Measurements from ENCODE around the gene CUZD1.

CUZD1 gene

DNA sequence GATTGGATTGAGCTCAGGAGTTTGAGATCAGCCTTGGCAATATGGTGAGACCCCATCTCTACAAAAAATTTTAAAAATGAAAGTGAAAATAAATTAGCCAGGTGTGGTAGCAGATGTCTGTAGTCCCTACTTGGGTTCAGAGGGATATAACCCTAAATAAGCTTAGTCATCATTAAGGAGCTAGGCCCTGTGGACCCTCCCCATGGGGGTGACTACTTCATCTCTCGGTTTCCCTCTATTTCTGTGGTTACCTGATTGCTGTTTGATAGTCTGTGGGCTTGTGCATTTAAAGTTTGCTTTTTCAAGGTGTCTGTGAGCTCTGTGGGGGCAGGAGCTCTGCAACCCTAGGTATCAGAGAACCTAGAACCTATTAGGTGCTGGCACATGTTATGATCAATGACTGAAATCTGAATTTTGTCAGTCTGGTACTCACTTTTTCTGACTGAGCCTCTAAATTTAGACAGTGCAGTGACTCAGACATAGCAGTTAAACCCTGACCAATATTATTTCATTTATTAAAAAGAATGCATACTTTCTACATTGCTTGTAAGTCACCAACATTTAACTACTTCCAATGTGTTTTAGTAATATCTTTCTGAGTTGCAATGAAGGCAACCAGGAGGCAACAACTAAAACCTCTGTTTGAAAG, 8.1 kb upstream of the CUZD1 start:
- no peak for DNase-seq

DNA sequence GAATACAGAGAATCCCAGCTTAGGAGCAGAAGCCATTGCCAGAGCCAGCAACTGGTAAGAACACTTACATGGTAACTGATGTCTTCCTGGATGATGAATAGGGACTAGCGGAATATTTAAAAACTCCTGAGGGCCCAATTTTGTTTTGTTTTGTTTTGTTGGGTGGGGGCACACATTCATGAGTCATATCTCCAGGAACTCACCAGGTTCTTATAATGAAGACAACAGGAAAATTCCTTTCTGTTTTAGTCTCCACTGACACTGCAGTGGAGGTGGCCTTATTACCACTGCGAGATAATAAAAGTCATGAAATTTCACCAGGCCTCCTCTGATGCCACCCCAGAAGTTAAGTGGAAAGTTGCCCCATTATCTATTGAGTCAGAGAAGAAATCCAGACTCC, 6.6 kb upstream of the CUZD1 start:
- no peak for DNase-seq

DNA sequence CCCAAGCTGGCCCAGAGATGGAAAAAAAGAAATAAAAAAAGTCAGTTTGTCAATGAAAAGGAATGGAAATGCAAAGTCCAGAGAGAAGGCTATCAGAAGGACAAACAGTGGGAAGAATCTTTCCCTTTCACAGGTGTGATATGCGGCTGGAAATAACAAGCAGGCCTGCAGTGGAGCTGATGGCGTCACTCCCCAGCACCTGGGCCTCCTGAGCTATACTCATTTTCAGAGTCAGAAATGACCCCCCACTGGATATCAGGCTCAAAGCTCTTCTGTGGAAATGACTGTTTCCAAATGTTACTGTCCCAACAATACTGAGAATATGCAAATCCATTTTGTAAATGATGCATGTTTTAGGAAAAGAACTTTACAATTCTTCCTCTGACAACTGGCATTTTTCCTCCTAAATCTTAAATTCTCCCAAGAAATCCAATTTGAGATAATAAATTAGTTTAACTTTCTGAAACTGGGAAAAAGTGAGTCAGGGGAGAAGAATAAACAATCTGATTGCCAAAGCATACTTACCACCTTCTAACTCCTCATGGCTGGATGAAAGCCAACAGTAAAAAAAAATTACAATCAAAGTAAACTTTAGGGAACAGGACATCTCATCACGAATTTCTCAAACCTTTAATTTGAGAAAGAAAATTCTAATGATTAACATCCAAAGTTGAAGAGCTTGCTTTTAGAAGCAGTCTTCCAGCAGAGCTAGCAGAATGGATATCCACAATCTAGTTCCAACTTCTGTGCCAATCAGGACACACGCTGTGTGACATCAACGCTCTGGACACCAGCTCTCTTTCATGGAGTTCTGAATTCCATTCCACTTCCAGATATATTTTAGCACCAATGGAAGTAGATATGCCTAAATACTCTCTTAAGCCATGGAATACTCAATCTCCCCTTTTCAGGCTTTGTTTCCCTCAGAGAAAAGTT, 5.3 kb upstream of the CUZD1 start:
- DNase-seq: no peak

DNA sequence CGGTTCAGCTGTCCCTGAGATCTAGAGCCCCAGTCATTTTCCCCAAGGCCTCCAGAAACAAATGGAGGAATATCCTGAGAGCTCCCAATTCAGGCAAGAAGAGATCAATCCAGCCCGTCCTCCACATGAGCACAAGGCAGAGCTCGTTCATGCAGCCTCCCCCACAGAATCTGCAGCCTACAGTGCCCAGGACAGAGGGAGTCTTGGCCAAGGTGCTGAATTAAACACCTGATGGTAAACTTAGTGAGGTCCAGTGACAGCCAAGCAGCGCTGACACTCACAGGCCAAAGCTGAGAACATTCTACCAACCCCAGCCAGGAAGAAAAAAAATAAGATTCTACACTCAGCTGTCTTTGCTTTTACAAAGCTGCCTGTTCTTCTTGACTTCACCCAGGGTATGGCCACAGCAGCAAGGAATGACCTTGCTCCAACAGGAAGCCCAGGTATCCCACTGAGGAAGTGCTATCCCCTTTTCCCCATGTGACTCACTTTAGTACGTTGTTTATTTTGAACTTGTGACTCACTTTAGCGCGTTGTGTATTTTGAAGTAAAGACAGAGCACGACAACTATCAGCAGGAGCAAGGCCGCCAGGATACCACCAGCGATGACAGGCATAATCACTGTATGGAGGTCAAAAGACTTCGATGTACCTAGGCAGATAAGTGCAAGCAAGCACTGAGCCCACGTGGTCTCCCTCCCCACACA, 4.4 kb upstream of the CUZD1 start:
- DNase-seq: no peak

DNA sequence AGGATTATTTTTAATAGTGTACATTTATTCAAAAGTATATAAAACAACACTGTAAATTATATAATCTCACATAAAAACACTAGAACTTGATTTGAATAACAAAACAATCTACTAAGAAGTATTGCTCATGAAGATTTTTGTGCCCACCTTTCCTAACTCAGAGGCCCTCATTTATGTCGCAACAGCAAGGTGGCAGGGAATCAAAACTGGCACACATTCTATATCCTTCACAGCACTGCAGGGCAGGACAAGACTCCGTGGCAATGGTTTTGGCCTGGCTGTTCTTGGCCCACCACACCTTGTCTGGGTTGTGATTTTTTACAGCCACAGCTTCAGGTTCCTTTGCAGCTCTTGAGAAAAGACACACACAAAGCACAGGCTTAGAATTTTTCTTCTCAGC, 3.4 kb upstream of the CUZD1 start:
- no peak for DNase-seq

DNA sequence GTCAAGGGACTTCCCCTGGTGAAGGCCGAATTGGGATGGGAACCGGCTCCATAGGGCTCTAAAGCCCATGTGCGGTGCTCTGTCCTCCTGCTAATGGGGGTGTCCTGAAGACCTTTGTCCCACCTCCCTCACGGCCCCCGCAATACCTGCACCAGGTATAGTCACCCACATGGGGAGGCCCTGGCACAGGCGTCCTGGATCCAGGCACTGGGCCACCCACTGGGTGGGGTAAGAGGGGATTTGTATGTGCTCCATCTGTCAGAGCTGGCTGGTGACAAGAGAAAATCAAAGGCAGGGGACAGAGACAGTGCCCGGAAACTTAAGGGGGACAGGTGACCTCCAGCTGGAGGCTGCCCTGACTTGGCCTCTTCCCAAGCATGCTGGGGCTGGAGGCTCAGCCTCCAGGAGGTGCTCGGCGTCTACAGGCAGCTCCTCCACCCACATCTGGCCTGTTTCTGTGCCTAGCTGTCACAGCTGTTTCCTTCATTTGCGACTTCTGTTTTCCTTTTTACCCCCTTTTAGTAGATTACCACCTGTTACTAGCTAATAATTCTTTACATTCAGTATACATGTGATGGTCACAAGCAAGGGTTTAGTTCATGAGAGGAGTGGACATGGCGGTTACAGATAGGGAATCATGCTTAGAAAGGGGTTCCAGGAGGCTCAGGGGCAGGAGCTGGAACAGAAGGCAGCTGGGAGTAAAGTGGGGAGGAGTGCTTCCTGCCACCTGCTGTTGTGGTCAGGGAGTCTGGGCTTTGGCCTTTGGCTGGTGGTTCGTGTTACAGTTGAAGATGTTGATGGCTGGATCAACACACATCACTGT, 2.3 kb upstream of the CUZD1 start:
- no peak for DNase-seq

DNA sequence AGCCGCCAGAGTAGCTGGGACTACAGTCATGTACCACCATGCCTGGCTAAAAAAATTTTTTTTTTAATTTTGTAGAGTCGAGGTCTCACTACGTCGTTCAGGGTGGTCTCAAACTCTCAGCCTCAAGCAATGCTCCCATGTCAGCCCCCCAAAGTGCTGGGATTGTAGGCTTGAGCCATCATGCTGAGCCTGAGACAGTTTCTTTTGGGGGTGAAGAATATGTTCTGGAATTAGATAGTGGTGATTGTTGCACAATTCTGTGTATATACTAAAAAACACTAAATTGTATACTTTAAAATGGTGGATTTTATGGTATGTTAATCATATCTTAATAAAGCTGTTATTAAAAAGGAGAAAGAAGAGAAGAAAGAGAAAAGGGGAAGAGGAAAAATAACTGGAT, 1.5 kb downstream of the CUZD1 start:
- DNase-seq: no peak

DNA sequence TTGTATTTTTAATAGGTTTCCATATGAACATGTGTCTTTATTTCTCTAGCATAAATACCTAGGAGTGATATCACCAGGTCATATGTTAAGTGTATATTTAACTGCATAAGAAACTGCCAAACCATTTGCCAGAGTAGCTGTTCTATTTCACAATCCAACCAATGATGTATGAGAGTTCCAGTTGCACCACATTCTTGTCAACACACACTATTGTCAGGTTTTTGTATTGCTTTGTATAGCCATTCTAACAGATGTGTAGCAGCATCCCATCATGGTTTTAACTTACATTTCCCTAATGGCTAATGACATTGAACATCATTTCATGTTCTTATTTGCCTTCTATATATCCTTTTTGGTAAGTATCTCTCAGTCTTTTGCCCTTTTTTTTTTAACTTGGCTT, 4.1 kb downstream of the CUZD1 start:
- DNase-seq: no peak

DNA sequence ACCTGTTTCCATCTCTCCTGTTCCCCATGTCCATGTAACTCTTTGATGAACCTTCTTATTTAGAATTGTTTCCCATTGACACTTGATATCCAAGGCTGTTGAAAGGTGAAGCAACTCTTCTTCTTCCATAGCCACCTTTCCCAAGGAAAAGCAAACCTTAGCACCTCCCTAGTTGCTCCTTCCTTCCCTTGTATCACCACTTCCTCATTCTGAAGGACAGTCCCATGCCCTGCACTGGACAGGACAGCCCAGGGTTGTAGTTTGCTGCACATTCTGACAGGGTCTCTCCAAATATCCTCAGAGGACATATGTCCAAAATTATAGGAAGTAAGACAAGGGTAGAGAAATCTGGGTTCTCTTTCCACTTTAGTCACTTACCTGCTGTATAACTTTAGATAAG, 6.2 kb downstream of the CUZD1 start:
- no peak for DNase-seq

DNA sequence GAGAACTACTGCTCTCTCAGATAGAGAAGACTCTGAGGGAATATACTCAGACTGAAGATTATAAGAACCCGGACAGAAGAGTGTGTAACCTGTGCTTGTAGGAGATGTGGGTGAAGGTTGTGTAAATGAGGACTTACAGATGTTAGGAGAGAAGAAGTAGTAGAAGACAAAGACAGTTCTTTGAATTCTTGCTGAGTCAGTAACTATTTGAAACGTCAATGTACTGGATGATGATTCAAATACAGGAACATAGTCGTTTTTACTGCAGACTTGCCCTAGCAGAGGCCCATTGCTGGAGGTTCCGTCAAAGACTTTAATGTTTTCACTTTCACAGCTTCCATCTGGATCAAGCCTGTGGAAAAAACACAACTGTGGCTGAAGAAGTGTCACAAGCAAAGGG, 6.8 kb downstream of the CUZD1 start:
- no peak for DNase-seq

DNA sequence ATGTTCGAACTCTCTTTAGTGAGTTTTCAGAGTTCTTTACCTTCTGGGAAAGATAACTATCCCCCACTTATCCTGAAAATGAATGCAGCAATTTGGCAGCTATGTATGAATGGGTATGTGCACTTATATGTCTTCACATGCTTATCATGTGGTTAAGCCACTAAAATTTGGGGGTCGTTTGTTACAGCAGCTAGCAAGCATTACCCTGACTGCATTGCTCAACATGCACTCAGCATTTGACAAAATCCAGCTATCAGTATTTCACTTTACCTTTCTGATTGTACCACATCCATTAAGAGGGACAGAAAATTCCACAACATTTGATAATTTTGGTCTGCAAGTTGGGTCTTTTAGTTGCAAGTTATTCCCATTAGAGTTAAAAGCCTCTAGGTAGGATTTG, 9.7 kb downstream of the CUZD1 start:
- DNase-seq: no peak

DNA sequence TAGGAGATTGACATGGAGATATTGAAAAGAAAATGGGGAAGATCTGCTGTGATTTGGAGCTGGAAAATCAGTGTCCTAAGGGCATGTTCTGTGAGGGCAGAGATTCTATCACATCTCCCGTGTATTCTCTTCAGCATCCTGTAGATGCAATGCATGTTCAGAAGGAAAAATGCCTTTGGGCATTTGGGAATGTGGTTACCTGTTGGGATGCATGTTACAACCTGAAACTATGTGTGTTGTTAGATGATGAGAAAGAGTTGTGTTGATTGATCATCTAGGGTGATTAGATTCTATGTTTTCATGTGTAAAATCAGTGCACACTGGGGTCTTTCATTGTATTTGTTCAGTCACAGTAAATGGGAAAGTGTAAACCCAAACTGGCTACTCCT, 14.7 kb downstream of the CUZD1 start:
- no peak for DNase-seq

DNA sequence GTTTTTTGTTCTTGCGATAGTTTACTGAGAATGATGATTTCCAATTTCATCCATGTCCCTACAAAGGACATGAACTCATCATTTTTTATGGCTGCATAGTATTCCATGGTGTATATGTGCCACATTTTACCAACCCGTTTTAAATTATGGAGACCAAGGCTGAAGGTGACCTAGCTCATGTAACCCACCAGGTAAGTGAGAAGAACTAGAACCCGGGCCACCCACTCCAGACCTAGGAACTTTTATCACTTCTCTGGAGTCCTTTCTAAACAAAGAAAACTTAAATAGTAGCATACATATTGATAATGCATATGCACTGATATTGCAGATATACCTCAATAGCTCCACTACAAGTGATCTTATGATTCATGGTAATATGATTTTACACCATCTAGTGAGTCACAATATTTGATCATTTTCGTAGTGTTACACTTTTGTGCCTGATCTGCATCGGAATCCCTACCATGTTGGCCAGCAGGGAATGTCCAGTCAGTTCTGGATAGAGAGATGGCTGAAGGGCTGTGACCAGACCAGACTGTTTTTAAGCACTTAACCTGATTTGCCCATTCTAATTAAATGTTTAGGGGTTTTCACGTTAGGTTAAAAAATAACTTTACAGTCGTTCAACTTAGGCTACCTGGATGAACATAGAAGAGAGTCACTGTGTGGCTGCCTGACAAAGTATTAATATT, 15.2 kb downstream of the CUZD1 start:
- no peak for DNase-seq

DNA sequence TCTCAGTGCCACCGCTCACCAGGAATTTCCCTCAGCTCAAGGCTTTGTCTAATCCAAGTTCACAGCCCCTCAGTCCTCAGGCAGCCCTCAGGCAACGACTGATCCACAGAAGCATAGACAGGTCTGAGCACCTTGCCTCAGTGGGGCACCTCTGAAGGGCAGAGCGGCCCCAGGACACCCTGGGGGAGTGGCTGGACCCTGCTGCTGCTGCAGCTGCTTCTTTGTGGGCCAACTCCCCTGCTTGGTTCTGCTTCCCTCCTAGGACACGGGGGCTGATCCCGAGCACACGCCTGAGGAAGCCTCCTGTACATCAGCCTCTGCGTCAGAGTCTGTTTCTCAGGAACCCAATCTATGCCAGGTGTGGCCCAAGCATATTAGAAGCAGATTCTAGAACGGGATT, 16.2 kb downstream of the CUZD1 start:
- DNase-seq: no peak

DNA sequence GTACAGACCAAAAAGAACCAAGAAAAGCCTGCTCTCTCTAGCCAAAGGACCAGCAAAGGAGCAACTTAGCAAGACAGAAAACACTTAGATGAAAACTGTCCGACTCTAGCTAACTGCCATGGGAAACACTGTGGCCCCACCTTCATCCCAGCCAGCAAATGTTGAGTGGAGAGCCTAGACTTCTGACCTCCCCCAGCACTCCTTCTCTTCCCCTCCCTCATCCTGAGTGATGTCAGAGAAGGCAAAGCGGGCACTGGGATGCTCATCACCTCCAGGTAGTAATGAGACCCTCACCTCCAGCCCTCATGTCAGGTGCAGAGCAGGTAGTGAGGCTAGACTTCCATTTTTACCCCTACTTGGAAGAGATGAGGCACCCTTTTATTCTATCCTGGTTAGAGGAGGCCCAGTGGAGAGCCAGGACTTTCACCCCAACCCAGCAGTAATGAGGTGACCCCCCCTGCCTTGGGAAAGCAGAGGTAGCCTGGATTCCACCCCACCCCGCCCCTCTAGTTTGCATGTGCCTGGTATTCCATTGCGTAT, 16.9 kb downstream of the CUZD1 start:
- DNase-seq: no peak

DNA sequence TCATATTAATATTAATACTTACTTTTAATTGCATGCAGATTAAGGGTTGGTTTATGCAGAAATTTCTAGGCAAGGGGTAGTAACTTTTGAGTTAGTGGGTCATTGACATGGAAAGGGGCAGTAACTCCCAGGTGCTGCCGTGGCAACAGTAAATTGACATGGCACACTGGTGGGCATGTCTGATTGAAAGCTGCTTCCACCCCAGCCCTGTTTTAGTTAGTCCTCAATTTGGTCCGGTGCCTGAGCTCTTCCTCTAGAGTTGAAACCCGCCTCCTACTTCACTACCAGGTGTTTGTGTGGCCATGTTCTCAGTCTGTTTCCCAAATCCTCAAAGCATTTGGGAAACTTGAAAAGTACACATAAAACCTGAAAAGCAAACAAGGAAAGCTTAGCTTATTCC, 18.4 kb downstream of the CUZD1 start:
- no peak for DNase-seq

DNA sequence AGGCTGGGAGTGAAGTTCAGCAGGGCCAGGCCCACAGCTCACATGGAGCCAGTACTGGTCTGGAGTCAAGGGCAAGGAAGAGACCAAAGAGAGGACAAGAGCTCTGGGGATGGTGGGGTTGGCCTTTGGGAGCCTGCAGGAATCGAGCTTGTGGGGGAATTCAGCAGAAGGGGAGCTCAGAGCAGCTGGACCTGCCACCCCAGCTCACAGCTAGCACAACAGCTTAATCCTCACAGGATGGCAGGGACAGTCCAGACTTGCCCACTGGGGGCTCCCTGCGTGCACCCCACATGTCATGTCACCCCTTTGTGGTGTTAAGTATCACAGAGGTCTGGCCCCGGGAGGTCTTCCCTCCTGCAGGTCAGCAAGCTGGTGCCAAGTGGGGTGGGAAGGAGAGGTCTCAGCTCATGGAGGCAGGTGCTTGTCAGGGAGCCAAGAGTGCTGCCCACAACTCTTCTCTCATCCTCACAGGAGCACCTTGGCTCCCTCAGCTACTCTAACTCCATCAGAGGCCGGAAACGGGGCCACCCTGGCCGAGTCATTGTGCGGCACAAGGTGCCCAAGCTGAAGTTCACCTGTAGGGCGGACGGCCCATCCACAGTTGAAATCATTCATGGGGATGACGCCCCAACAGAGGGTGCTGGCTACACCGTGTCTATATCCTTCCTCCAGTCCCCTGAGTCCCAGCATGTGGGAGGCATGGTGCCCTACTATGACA, 22.5 kb downstream of the CUZD1 start:
- no peak for DNase-seq

DNA sequence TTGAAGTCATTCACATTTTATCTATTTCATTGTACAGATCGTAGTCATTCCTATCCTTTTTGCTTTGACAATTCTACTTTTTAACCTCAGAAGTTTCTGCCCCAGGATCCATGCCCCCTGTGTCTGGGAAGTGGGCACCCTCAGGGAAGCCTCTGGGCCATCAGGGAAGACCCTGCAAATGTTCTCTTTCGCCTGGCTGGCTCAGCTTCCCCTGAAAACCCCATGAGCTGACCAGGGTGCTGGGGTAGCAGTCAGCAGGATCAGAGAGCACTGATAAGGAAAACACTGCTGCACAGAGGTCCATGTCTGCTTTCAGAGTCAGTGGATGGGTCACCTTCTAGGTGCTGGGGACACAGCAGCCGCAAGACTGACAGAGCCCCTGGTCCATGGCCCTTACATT, 23.8 kb downstream of the CUZD1 start:
- no peak for DNase-seq

DNA sequence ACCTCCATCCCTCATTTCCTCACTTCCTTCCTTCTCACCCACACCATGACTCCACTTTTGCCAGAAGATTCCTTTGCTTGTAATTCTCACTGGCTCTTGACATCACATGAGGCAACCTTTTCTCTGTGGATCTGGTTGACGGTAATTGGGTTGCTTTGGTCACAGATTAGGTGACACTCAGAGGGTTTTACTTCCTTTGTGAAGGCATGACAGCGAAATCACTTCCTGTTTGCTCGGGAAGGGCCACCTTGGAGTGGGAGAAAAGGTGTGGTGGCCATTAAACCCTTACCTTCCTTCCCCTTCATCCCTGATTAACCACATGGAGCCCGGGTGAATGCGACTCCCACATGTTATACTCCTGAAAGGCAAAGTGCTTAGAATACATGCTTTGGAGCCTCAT, 30.2 kb downstream of the CUZD1 start:
- no peak for DNase-seq

DNA sequence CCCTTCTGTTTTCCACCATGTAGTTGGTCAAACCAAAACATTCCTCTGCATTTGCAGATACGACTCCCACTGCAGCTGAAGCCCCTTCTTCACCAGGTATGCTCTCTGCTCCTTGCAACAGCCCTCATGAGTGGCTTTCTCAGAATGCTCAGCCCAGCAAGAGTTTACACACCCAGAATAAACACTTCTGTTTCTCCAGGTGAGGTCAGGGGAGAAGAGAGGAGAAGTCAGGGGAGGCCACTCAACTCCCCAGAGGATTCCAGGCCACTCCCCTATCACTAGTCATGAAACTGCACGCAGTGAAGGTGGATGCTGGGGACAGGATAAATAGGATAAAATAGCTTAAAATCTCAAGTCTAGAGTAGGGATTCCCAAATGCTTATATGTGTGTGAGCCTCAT, 31.2 kb downstream of the CUZD1 start:
- no peak for DNase-seq

DNA sequence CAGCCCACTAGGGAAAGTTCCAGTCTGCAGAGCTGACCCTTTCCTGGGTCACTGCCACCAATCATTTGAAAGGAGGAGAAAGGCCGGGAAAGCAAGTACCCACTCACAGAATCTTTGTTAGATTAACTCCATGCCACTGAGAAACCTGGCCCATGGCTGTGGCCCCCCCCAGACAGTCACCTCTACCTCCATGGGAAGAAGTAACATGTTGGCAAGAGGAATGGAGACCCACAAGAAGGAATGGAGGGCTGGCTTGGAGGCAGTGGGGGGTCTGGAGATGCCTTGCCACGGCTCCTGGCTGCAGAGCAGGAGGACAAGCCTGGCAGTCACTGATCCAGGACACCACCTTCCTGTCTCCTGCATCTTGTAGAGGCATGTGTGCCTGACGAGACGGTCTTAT, 32.9 kb downstream of the CUZD1 start:
- no peak for DNase-seq

DNA sequence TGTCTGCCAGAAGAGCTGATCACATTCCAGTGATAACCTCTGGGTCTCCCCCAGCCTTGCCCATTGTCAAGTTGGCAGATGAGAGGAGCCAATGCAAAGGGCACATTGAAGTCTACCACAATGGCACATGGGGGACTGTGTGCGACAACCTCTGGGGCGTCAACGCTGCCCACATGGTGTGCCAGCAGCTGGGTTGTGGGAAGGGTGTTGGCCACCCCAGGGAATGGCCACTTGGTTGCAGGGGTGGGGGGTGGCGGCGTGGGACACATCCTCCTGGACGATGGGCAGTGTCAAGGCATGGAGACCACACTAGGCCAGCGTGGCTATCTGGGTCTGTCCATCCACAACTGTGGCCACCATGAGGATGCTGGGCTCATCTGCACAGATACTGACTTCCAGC, 43.4 kb downstream of the CUZD1 start:
- no peak for DNase-seq
